IMR-90 (cell line): Measurements from ENCODE around the gene HRH1. TPM values are rescaled to one million over a fixed set of nuclear protein-coding genes. Genes with fewer than 3 reads are reported as not detected.
A peak's percentile ranks its signal among the peaks of the same experiment; 100 is the strongest.

Source experiments
- ATAC-seq: fragments of 200-7000 bp; cut with Tn5 transposase; 2 replicates; pipeline ENCODE4 v1.9.1; 2020; ENCODE audit warnings: low read depth, mild to moderate bottlenecking, moderate library complexity
- BruUV-seq: library from RNA; stranded (reverse); fragments of 400-500 nt; replicated peaks from 2 replicates; lab custom pipeline; 2021; lab: Mats Ljungman, UMichigan
- CTCF ChIA-PET: fragments of 300-600 bp; formaldehyde crosslinking; extraction: SDS; loops from one replicate; lab custom pipeline; 2021; ENCODE audit warnings: antibody characterized with exemption; lab: Yijun Ruan, JAX
- POLR2A ChIA-PET: fragments of 300-600 bp; sonication (Branson Sonifier 250); formaldehyde crosslinking; loops from one replicate; lab custom pipeline; 2022; ENCODE audit warnings: antibody characterized with exemption; ENCODE audit not compliant: unreplicated experiment; lab: Charles Lee
- DNase-seq: peaks from one replicate; pipeline ENCODE4 v3.0.0; 2013
- H2AFZ ChIP-seq: replicated peaks from 2 replicates; pipeline ENCODE3; 2013; ENCODE audit warnings: low read length, mild to moderate bottlenecking; ENCODE audit not compliant: poor library complexity
- H2AK5ac ChIP-seq: 2 replicates; pipeline ENCODE4 v1.6.1; 2013; ENCODE audit warnings: low read depth, low read length, inconsistent platforms
- H2AK9ac ChIP-seq: replicated peaks from 2 replicates; pipeline ENCODE3; 2013; ENCODE audit warnings: mild to moderate bottlenecking, low read depth, low read length, moderate library complexity; ENCODE audit not compliant: poor library complexity
- H2BK120ac ChIP-seq: 2 replicates; pipeline ENCODE4 v1.6.1; 2013; ENCODE audit warnings: low read depth, low read length, inconsistent platforms
- H2BK15ac ChIP-seq: 3 replicates; pipeline ENCODE4 v1.6.1; 2013; ENCODE audit warnings: low read depth, low read length, inconsistent platforms
- H2BK20ac ChIP-seq: 2 replicates; pipeline ENCODE4 v1.6.1; 2013; ENCODE audit warnings: low read depth, mild to moderate bottlenecking, inconsistent platforms, low read length, moderate library complexity
- H2BK5ac ChIP-seq: 2 replicates; pipeline ENCODE4 v1.6.1; 2013; ENCODE audit warnings: mild to moderate bottlenecking, low read depth, low read length, inconsistent platforms; ENCODE audit not compliant: poor library complexity, severe bottlenecking
- H3K14ac ChIP-seq: replicated peaks from 2 replicates; pipeline ENCODE4 v1.6.1; 2013; ENCODE audit warnings: low read depth, low read length, inconsistent platforms
- H3K18ac ChIP-seq: 2 replicates; pipeline ENCODE4 v1.6.1; 2013; ENCODE audit warnings: low read depth, low read length, control low read depth
- H3K23ac ChIP-seq: 2 replicates; pipeline ENCODE4 v1.6.1; 2013; ENCODE audit warnings: low read depth, low read length, inconsistent platforms
- H3K27ac ChIP-seq: 2 replicates; pipeline ENCODE4 v1.5.1; 2013; ENCODE audit warnings: mild to moderate bottlenecking, control low read depth, low read length; ENCODE audit not compliant: insufficient read depth
- H3K27me3 ChIP-seq: 2 replicates; pipeline ENCODE4 v1.6.1; 2013; ENCODE audit warnings: low read length; ENCODE audit not compliant: control insufficient read depth, insufficient read depth
- H3K36me3 ChIP-seq: 2 replicates; pipeline ENCODE4 v1.6.1; 2013; ENCODE audit warnings: low read length, mixed read lengths; ENCODE audit not compliant: control insufficient read depth, insufficient read depth
- H3K4ac ChIP-seq: 2 replicates; pipeline ENCODE4 v1.6.1; 2013; ENCODE audit warnings: low read depth, low read length, inconsistent platforms
- H3K4me1 ChIP-seq: 2 replicates; pipeline ENCODE4 v1.6.1; 2013; ENCODE audit warnings: low read length, mixed read lengths; ENCODE audit not compliant: control insufficient read depth, insufficient read depth
- H3K4me2 ChIP-seq: 2 replicates; pipeline ENCODE4 v1.6.1; 2013; ENCODE audit warnings: low read depth, mild to moderate bottlenecking, control low read depth, low read length, moderate library complexity
- H3K4me3 ChIP-seq: 2 replicates; pipeline ENCODE4 v1.5.1; 2013; ENCODE audit warnings: low read depth, mild to moderate bottlenecking, control low read depth, low read length, moderate library complexity; ENCODE audit not compliant: insufficient read depth
- H3K56ac ChIP-seq: 2 replicates; pipeline ENCODE4 v1.6.1; 2013; ENCODE audit warnings: low read length, inconsistent platforms; ENCODE audit not compliant: insufficient read depth; ENCODE audit errors: extremely low read depth
- H3K79me1 ChIP-seq, 2 experiments: 2 replicates each; pipeline ENCODE4 v1.6.1; 2013; ENCODE audit warnings: low read length in 2 of 2, inconsistent platforms in 1 of 2, low read depth in 1 of 2
- H3K9ac ChIP-seq: 2 replicates; pipeline ENCODE4 v1.6.1; 2013; ENCODE audit warnings: low read depth, low read length, control low read depth
- H3K9me1 ChIP-seq: 2 replicates; pipeline ENCODE4 v1.6.1; 2013; ENCODE audit warnings: low read length, inconsistent platforms; ENCODE audit not compliant: insufficient read depth
- H3K9me3 ChIP-seq: 2 replicates; pipeline ENCODE4 v1.6.1; 2013; ENCODE audit warnings: low read length; ENCODE audit not compliant: control insufficient read depth, insufficient read depth
- H4K20me1 ChIP-seq: 2 replicates; pipeline ENCODE4 v1.6.1; 2013; ENCODE audit warnings: low read length, inconsistent platforms; ENCODE audit not compliant: insufficient read depth
- H4K5ac ChIP-seq: 2 replicates; pipeline ENCODE4 v1.6.1; 2013; ENCODE audit warnings: mild to moderate bottlenecking, low read depth, low read length, control low read depth
- H4K8ac ChIP-seq, 2 experiments: 2 replicates each; pipeline ENCODE4 v1.6.1; 2013; ENCODE audit warnings: low read depth in 2 of 2, low read length in 2 of 2, control low read depth in 1 of 2, inconsistent platforms in 1 of 2
- H4K91ac ChIP-seq: 2 replicates; pipeline ENCODE4 v1.6.1; 2013; ENCODE audit warnings: low read depth, low read length, inconsistent platforms; ENCODE audit not compliant: insufficient read depth
- BHLHE40 ChIP-seq: fragments of 150-350 bp; IDR thresholded peaks from 2 replicates; pipeline ENCODE4 v1.6.1; 2016; ENCODE audit warnings: mild to moderate bottlenecking, low read depth, low read length
- CEBPB ChIP-seq: IDR thresholded peaks from 2 replicates; pipeline ENCODE4 v1.6.1; 2012; ENCODE audit warnings: low read depth, low read length, improper control_type of control experiment
- CHD1 ChIP-seq: IDR thresholded peaks from 2 replicates; pipeline ENCODE4 v1.6.1; 2012; ENCODE audit warnings: low read depth, low read length, improper control_type of control experiment
- FOS ChIP-seq: fragments of 150-350 bp; IDR thresholded peaks from 2 replicates; pipeline ENCODE4 v1.6.1; 2016; ENCODE audit warnings: low read depth, low read length
- MAFK ChIP-seq: IDR thresholded peaks from 2 replicates; pipeline ENCODE4 v1.6.1; 2012; ENCODE audit warnings: low read depth, low read length, improper control_type of control experiment
- MAZ ChIP-seq: IDR thresholded peaks from 2 replicates; pipeline ENCODE4 v1.6.1; 2012; ENCODE audit warnings: low read depth, mild to moderate bottlenecking, low read length, improper control_type of control experiment, moderate library complexity, borderline replicate concordance
- MXI1 ChIP-seq: IDR thresholded peaks from 2 replicates; pipeline ENCODE4 v1.6.1; 2012; ENCODE audit warnings: low read depth, mild to moderate bottlenecking, low read length, moderate library complexity, borderline replicate concordance
- NFE2L2 ChIP-seq: fragments of 150-350 bp; IDR thresholded peaks from 2 replicates; pipeline ENCODE4 v1.6.1; 2016; ENCODE audit warnings: low read depth, mild to moderate bottlenecking, low read length
- POLR2A ChIP-seq: IDR thresholded peaks from 2 replicates; pipeline ENCODE4 v1.6.1; 2012; ENCODE audit warnings: mild to moderate bottlenecking, low read depth, low read length
- RAD21 ChIP-seq: IDR thresholded peaks from 2 replicates; pipeline ENCODE4 v1.6.1; 2012; ENCODE audit warnings: low read length, improper control_type of control experiment
- RCOR1 ChIP-seq: IDR thresholded peaks from 2 replicates; pipeline ENCODE4 v1.6.1; 2012; ENCODE audit warnings: mild to moderate bottlenecking, low read length, improper control_type of control experiment; ENCODE audit not compliant: insufficient replicate concordance
- RFX5 ChIP-seq: IDR thresholded peaks from 2 replicates; pipeline ENCODE4 v1.8.0; 2012; ENCODE audit warnings: low read depth, mild to moderate bottlenecking, low read length, moderate library complexity
- SMC3 ChIP-seq: fragments of 150-350 bp; IDR thresholded peaks from 2 replicates; pipeline ENCODE4 v1.6.1; 2016; ENCODE audit warnings: low read depth, mild to moderate bottlenecking, antibody characterized with exemption, low read length, moderate library complexity
- USF2 ChIP-seq: fragments of 150-350 bp; IDR thresholded peaks from 2 replicates; pipeline ENCODE4 v1.6.1; 2017; ENCODE audit warnings: mild to moderate bottlenecking, antibody characterized with exemption, low read length, low read depth
- whole genome bisulfite sequencing, 2 experiments: methylation state at CpG; one replicate each; pipeline versions ENCODE4 v1.1.5 to v1.1.7; 2013; ENCODE audit warnings: missing lambda C conversion rate in 2 of 2; ENCODE audit not compliant: insufficient read length in 1 of 2; ENCODE audit errors: extremely low coverage in 2 of 2; 5-methylcytosine and 5-hydroxymethylcytosine counted together
- dilution Hi-C: fragments of 300-500 bp; cut with HindIII; formaldehyde crosslinking; loops from one replicate; pipeline ENCODE4 v1.14.3; 2018; ENCODE audit warnings: low sequenced_read_pairs; ENCODE audit not compliant: unreplicated experiment
- in situ Hi-C: fragments of 300-500 bp; cut with MboI; formaldehyde crosslinking; loops from 3 replicates; pipeline ENCODE4 v1.14.3; 2019; ENCODE audit warnings: low sequenced_read_pairs, inconsistent platforms, mixed read lengths
- intact Hi-C: fragments of 100-400 bp; cut with micrococcal nuclease; formaldehyde crosslinking; loops from 2 replicates; pipeline ENCODE4 v1.10.0; 2022
- polyA plus RNA-seq, 3 experiments: library from polyadenylated mRNA; depleted of rRNA; stranded (reverse); fragments of >200 nt; gene quantifications; 2 replicates each; pipeline ENCODE4 v1.2.3, GENCODE V29; 2012; ENCODE audit warnings: low replicate concordance in 1 of 3
- total RNA-seq: library from RNA; depleted of rRNA; stranded (reverse); fragments of >200 nt; gene quantifications from 2 replicates; pipeline ENCODE4 v1.2.3, GENCODE V29; 2012
- TF ChIP-seq, protein P1 (sequence below): fragments of 150-350 bp; IDR thresholded peaks from 2 replicates; pipeline ENCODE4 v1.6.1; 2016; ENCODE audit warnings: low read depth, mild to moderate bottlenecking, low read length, moderate library complexity, borderline replicate concordance
- TF ChIP-seq, protein P2 (sequence below): conservative IDR thresholded peaks from 2 replicates; pipeline ENCODE4 v1.5.1; 2012; ENCODE audit warnings: mild to moderate bottlenecking, low read depth, low read length, improper control_type of control experiment

HRH1 gene
- total and polyA plus RNA-seq, 2 of the 4 experiments (the other 2 are of a cell fraction) = 7.6 to 16.1 TPM

GRCh38 chr3:11164607-11165006 lies 10.3 kb downstream of the HRH1 start:
- H2BK120ac ChIP-seq = 0 out of 2 replicates have a peak overlapping the region, but pooled peaks have one; percentile 37
- TF ChIP-seq RAD21 (no peak), POLR2A (no peak), SMC3 (no peak), MXI1 (no peak), NFE2L2 (no peak), FOS (no peak), BHLHE40 (no peak), RFX5 (no peak), MAZ (no peak), CEBPB (no peak), CHD1 (no peak), USF2 (no peak), MAFK (no peak), RCOR1 (no peak)
- TF ChIP-seq, protein P1, sequence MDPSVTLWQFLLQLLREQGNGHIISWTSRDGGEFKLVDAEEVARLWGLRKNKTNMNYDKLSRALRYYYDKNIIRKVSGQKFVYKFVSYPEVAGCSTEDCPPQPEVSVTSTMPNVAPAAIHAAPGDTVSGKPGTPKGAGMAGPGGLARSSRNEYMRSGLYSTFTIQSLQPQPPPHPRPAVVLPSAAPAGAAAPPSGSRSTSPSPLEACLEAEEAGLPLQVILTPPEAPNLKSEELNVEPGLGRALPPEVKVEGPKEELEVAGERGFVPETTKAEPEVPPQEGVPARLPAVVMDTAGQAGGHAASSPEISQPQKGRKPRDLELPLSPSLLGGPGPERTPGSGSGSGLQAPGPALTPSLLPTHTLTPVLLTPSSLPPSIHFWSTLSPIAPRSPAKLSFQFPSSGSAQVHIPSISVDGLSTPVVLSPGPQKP = no peak
- TF ChIP-seq, protein P2, sequence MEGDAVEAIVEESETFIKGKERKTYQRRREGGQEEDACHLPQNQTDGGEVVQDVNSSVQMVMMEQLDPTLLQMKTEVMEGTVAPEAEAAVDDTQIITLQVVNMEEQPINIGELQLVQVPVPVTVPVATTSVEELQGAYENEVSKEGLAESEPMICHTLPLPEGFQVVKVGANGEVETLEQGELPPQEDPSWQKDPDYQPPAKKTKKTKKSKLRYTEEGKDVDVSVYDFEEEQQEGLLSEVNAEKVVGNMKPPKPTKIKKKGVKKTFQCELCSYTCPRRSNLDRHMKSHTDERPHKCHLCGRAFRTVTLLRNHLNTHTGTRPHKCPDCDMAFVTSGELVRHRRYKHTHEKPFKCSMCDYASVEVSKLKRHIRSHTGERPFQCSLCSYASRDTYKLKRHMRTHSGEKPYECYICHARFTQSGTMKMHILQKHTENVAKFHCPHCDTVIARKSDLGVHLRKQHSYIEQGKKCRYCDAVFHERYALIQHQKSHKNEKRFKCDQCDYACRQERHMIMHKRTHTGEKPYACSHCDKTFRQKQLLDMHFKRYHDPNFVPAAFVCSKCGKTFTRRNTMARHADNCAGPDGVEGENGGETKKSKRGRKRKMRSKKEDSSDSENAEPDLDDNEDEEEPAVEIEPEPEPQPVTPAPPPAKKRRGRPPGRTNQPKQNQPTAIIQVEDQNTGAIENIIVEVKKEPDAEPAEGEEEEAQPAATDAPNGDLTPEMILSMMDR = no peak
- H2BK20ac ChIP-seq = no peak overlapping the region
- no peak overlapping the region for H3K4ac ChIP-seq
- no peak for DNase-seq
- no peak overlapping the region for H2BK5ac ChIP-seq
- H3K27me3 ChIP-seq = no peaks in the 10 kb centered on the region
- no peaks in the 10 kb centered on the region for H4K20me1 ChIP-seq
- peaks cover 45% of the 10 kb centered on the region for H3K9me1 ChIP-seq
- 75% methylated on average over 1 of the region's 5 CpGs; no CpG with 5 or more reads in 1 of the 2 experiments for WGBS, 2 experiments
- H3K27ac ChIP-seq = no peak overlapping the region
- no TSS peak for BruUV-seq
- H3K9me3 ChIP-seq = no peaks in the 10 kb centered on the region
- no peak overlapping the region for H4K5ac ChIP-seq
- H2AK9ac ChIP-seq = no peak overlapping the region
- H3K4me2 ChIP-seq = no peak overlapping the region
- H3K79me1 ChIP-seq = peaks cover 50 to 89% of the 10 kb centered on the region in 2 experiments
- no peak overlapping the region for H4K91ac ChIP-seq
- H2BK15ac ChIP-seq = peak overlapping the region; percentile 54; the same call in 1 of the 3 replicates
- ATAC-seq = no peak
- H3K18ac ChIP-seq = no peak overlapping the region
- CTCF ChIA-PET = no interaction called here
- in situ Hi-C loops = loop anchor here (25.0 kb wide), 1 partner anchor 173 kb away; no protein-coding TSS in a partner anchor
- H3K36me3 ChIP-seq = peaks cover 20% of the 10 kb centered on the region
- no peak overlapping the region for H3K56ac ChIP-seq
- H3K9ac ChIP-seq = no peak overlapping the region
- POLR2A ChIA-PET = no interaction called here
- H2AK5ac ChIP-seq = peak overlapping the region; percentile 51; the same call in 1 of the 2 replicates
- dilution Hi-C loops = no loop called here
- H4K8ac ChIP-seq = no peak overlapping the region
- no peak overlapping the region for H2AFZ ChIP-seq
- peaks cover 22% of the 10 kb centered on the region for H3K4me1 ChIP-seq
- H3K4me3 ChIP-seq = no peak overlapping the region
- intact Hi-C loops = no loop called here
- no peak overlapping the region for H3K23ac ChIP-seq
- H3K14ac ChIP-seq = no peak overlapping the region
